ENCODE measurements around the gene SYNGR3. TPM values are rescaled to one million over a fixed set of nuclear protein-coding genes. Genes with fewer than 3 reads are reported as not detected.
A peak's percentile ranks its signal among the peaks of the same experiment; 100 is the strongest.
"Not testable (repeated sequence)": the region's sequence is repeated elsewhere in the genome, so short reads cannot be mapped to it uniquely, and the experiment has no call there.

The SYNGR3 gene
- total RNA-seq, 2 donors from 2014 or later = 0.49 to 1.5 TPM

GRCh38 chr16:2007081-2007836, 17.5 kb downstream of the SYNGR3 start:
- DNase-seq (ENCODE audit: low spot score) (no peak), ATAC-seq (ENCODE audit: insufficient number of reproducible peaks, low FRiP score, low read depth) (no peak)
- Histone ChIP-seq H3K9me3 (no peaks in the 10 kb centered on the region), H3K27me3 (replicated peaks; ENCODE audit: insufficient read depth) (no peaks in the 10 kb centered on the region), H3K27ac (no peak overlapping the region), H3K36me3 (peaks cover 9% of the 10 kb centered on the region), H3K4me3 (peak overlapping the region; percentile 14), H3K4me1 (ENCODE audit: control insufficient read depth in 1 of 2, low read depth in 2 of 2) (peaks cover 30 to 53% of the 10 kb centered on the region in 2 donors)
- no peak for TF ChIP-seq CTCF (IDR thresholded peaks at IDR 0.05)

GRCh38 chr16:2008009-2008526, 18.3 kb downstream of the SYNGR3 start:
- no peak for DNase-seq (ENCODE audit: low spot score)
- peaks cover 3% of the 10 kb centered on the region for H3K36me3 ChIP-seq
- no peak overlapping the region for H3K27ac ChIP-seq
- H3K27me3 ChIP-seq (replicated peaks; ENCODE audit: insufficient read depth) = no peaks in the 10 kb centered on the region
- no peak for TF ChIP-seq CTCF (IDR thresholded peaks at IDR 0.05)
- peak overlapping the region; percentile 98 for H3K4me3 ChIP-seq
- no peak for ATAC-seq (ENCODE audit: insufficient number of reproducible peaks, low FRiP score, low read depth)
- H3K9me3 ChIP-seq = no peaks in the 10 kb centered on the region
- H3K4me1 ChIP-seq (ENCODE audit: control insufficient read depth in 1 of 2, low read depth in 2 of 2) = peaks cover 30 to 53% of the 10 kb centered on the region in 2 donors

GRCh38 chr16:2008631-2009163, 18.9 kb downstream of the SYNGR3 start:
- H3K27me3 ChIP-seq (replicated peaks; ENCODE audit: insufficient read depth) = no peaks in the 10 kb centered on the region
- TF ChIP-seq CTCF (IDR thresholded peaks at IDR 0.05) = no peak
- peak overlapping the region; percentile 65 to 79 for H3K27ac ChIP-seq
- DNase-seq (ENCODE audit: low spot score) (no peak), ATAC-seq (ENCODE audit: insufficient number of reproducible peaks, low FRiP score, low read depth) (no peak)
- peak overlapping the region; percentile 98 for H3K4me3 ChIP-seq
- H3K9me3 ChIP-seq = no peaks in the 10 kb centered on the region
- H3K36me3 ChIP-seq = no peaks in the 10 kb centered on the region
- H3K4me1 ChIP-seq (ENCODE audit: control insufficient read depth in 1 of 2, low read depth in 2 of 2) = peaks cover 30 to 53% of the 10 kb centered on the region in 2 donors

- peak overlapping the region; percentile 65 to 79 for H3K27ac ChIP-seq
- TF ChIP-seq CTCF (IDR thresholded peaks at IDR 0.05) = no peak
- DNase-seq (ENCODE audit: low spot score) = no peak
- no peaks in the 10 kb centered on the region for H3K9me3 ChIP-seq
- H3K36me3 ChIP-seq = no peaks in the 10 kb centered on the region
- H3K4me1 ChIP-seq (ENCODE audit: control insufficient read depth in 1 of 2, low read depth in 2 of 2) = peaks cover 27 to 47% of the 10 kb centered on the region in 2 donors
- no peaks in the 10 kb centered on the region for H3K27me3 ChIP-seq (replicated peaks; ENCODE audit: insufficient read depth)
- H3K4me3 ChIP-seq = peak overlapping the region; percentile 98
- ATAC-seq (ENCODE audit: insufficient number of reproducible peaks, low FRiP score, low read depth) = no peak
Measured at GRCh38 chr16:2009164-2009711, 19.5 kb downstream of the SYNGR3 start.

- peak; percentile 90 for ATAC-seq (ENCODE audit: insufficient number of reproducible peaks, low FRiP score, low read depth)
- Histone ChIP-seq H3K36me3 (no peaks in the 10 kb centered on the region), H3K4me1 (ENCODE audit: control insufficient read depth in 1 of 2, low read depth in 2 of 2) (peaks cover 24 to 40% of the 10 kb centered on the region in 2 donors), H3K27ac (peak within 1 kb of the TSS; percentile 79), H3K9me3 (no peaks in the 10 kb centered on the region), H3K4me3 (peak within 1 kb of the TSS; percentile 98), H3K27me3 (replicated peaks; ENCODE audit: insufficient read depth) (no peaks in the 10 kb centered on the region)
- DNase-seq (ENCODE audit: low spot score) = peak; percentile 28
- TF ChIP-seq CTCF (IDR thresholded peaks at IDR 0.05) = no peak
Measured at GRCh38 chr16:2009791-2010510, 20.2 kb downstream of the SYNGR3 start, which contains the start of gene ZNF598. Gene ZNF598, minus strand, starts transcription at chr16:2009821.

- H3K27me3 ChIP-seq (replicated peaks; ENCODE audit: insufficient read depth); ATAC-seq (ENCODE audit: insufficient number of reproducible peaks, low FRiP score, low read depth); DNase-seq (ENCODE audit: low spot score); H3K4me3 ChIP-seq; H3K36me3 ChIP-seq; H3K27ac ChIP-seq; H3K9me3 ChIP-seq: not testable (repeated sequence)
- H3K4me1 ChIP-seq (ENCODE audit: control insufficient read depth in 1 of 2, low read depth in 2 of 2) = peaks cover 24 to 32% of the 10 kb centered on the region in 2 donors
Measured at GRCh38 chr16:2011726-2012125, 22.0 kb downstream of the SYNGR3 start.
